Transverse colon (tissue), 4 donors: ENCODE data around the gene TRIM61. TPM values are rescaled to one million over a fixed set of nuclear protein-coding genes. Genes with fewer than 3 reads are reported as not detected.
"Not testable (repeated sequence)": the region's sequence is repeated elsewhere in the genome, so short reads cannot be mapped to it uniquely, and the experiment has no call there.

Experiments
- DNase-seq: peaks from one replicate; pipeline ENCODE4 v3.0.0-alpha.2; 2019
- H3K27ac ChIP-seq, 4 donors: fragments of 200-600 bp; sonication (generic); 2 replicates each; pipeline ENCODE4 v1.5.1; 2016 to 2018; ENCODE audit warnings: inconsistent platforms in 4 of 4
- H3K27me3 ChIP-seq: fragments of 200-600 bp; sonication (generic); 2 replicates; pipeline ENCODE4 v1.5.1; 2017; ENCODE audit warnings: inconsistent platforms
- H3K36me3 ChIP-seq, 4 donors: fragments of 200-600 bp; sonication (generic); 2 replicates each; pipeline ENCODE4 v1.5.1; 2017 to 2019; ENCODE audit warnings: inconsistent platforms in 4 of 4
- H3K4me1 ChIP-seq, 4 donors: fragments of 200-600 bp; sonication (generic); 2 replicates each; pipeline ENCODE4 v1.5.1; 2017 to 2020; ENCODE audit warnings: inconsistent platforms in 4 of 4
- H3K4me3 ChIP-seq, 4 donors: fragments of 200-600 bp; sonication (generic); 1 replicate in 1 of 4; 2 replicates in 3 of 4; pipeline versions ENCODE4 v1.5.1 to v1.6.1; 2017 to 2019; ENCODE audit warnings: inconsistent platforms in 4 of 4
- H3K9me3 ChIP-seq, 2 donors: fragments of 200-600 bp; sonication (generic); 2 replicates each; pipeline ENCODE4 v1.5.1; 2017 to 2019; ENCODE audit warnings: inconsistent platforms in 2 of 2
- EP300 ChIP-seq: sonication (generic); formaldehyde crosslinking; IDR thresholded peaks from one replicate; pipeline ENCODE4 v1.6.1; 2017; ENCODE audit warnings: antibody characterized with exemption, low read depth
- POLR2A ChIP-seq: fragments of 450-650 bp; IDR thresholded peaks from one replicate; pipeline ENCODE4 v1.6.1; 2016; ENCODE audit warnings: antibody characterized with exemption, mild to moderate bottlenecking, moderate library complexity
- POLR2AphosphoS5 ChIP-seq, 3 donors: sonication (generic); formaldehyde crosslinking; IDR thresholded peaks; one replicate each; pipeline ENCODE4 v1.6.1; 2016; ENCODE audit warnings: antibody characterized with exemption in 3 of 3
- WGBS, 2 donors: methylation state at CpG; one replicate each; pipeline ENCODE4 v1.1.5; 2018; ENCODE audit warnings: low coverage in 1 of 2; 5-methylcytosine and 5-hydroxymethylcytosine counted together
- in situ Hi-C, 4 donors: fragments of 200-750 bp; cut with MboI; loops; one replicate each; pipeline versions ENCODE4 v1.15.0 to v1.15.1; 2017; ENCODE audit warnings: low sequenced_read_pairs in 3 of 4, low pct_ligation_motif_present in 1 of 4, low pct_unique_long_range_greater_than_20kb in 1 of 4
- intact Hi-C: fragments of 100-400 bp; cut with DNase I; formaldehyde crosslinking; loops from one replicate; pipeline ENCODE4 v1.15.1; 2023; ENCODE audit warnings: low total_unique reads
- total RNA-seq, 4 donors: library from RNA; depleted of rRNA; stranded (reverse); fragments of >200 nt; gene quantifications; one replicate each; pipeline ENCODE4 v1.1.0, GENCODE V29; 2016
- TF ChIP-seq, protein P1 (sequence below), 5 experiments: fragments of 200-600 bp in 3 of 5; fragments of 450-650 bp in 2 of 5; sonication (generic) in 3 of 5; IDR thresholded peaks; 1 replicate in 2 of 5; 2 replicates in 3 of 5; pipeline ENCODE4 v1.5.1; 2016 to 2017; ENCODE audit warnings: antibody characterized with exemption in 5 of 5, inconsistent platforms in 3 of 5, mild to moderate bottlenecking in 2 of 5, moderate library complexity in 1 of 5

The TRIM61 gene
- total RNA-seq, 4 donors from 2014 or later: not detected

DNA sequence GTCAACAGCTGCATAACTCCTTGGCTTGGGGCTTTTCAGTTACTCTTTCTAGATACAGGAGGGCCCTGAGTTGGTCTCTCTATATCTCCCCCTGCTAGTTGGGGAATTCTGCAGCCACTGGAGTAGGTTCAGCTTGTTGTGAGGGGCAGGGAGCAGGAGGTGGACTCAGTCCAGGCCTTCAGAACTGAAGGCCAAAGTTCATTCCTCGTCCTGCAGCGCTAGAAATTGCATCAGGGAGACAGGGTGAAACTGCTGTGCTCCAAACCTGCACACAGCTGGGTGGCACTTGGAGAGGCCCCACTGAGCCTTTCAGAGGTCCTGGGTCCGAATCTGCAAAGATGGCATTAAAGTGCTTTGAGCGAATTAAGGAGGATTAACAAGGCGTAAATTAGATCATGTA is 29.4 kb upstream of the TRIM61 start:
- intact Hi-C loops: no loop called here

GRCh38 chr4:165006456-165006855 is 29.0 kb upstream of the TRIM61 start:
- in situ Hi-C loops (no loop called here), intact Hi-C loops (no loop called here)
- WGBS, 2 donors: 85 to 100% methylated on average over 2 to 8 of the region's 9 CpGs
- Histone ChIP-seq H3K36me3 (no peaks in the 10 kb centered on the region), H3K27ac (no peak overlapping the region), H3K4me1 (no peaks in the 10 kb centered on the region), H3K27me3 (no peaks in the 10 kb centered on the region), H3K9me3 (no peaks in the 10 kb centered on the region), H3K4me3 (no peak overlapping the region)
- DNase-seq: no peak
- TF ChIP-seq POLR2AphosphoS5 (IDR thresholded peaks at IDR 0.05) (no peak), EP300 (no peak), POLR2A (no peak)
- TF ChIP-seq, protein P1, sequence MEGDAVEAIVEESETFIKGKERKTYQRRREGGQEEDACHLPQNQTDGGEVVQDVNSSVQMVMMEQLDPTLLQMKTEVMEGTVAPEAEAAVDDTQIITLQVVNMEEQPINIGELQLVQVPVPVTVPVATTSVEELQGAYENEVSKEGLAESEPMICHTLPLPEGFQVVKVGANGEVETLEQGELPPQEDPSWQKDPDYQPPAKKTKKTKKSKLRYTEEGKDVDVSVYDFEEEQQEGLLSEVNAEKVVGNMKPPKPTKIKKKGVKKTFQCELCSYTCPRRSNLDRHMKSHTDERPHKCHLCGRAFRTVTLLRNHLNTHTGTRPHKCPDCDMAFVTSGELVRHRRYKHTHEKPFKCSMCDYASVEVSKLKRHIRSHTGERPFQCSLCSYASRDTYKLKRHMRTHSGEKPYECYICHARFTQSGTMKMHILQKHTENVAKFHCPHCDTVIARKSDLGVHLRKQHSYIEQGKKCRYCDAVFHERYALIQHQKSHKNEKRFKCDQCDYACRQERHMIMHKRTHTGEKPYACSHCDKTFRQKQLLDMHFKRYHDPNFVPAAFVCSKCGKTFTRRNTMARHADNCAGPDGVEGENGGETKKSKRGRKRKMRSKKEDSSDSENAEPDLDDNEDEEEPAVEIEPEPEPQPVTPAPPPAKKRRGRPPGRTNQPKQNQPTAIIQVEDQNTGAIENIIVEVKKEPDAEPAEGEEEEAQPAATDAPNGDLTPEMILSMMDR (IDR thresholded peaks at IDR 0.05): no peak

More for the DNA sequence above, 29.4 kb upstream of the TRIM61 start:
- Histone ChIP-seq H3K9me3 (no peaks in the 10 kb centered on the region), H3K4me3 (no peak overlapping the region), H3K27ac (no peak overlapping the region), H3K36me3 (no peaks in the 10 kb centered on the region), H3K4me1 (no peaks in the 10 kb centered on the region), H3K27me3 (no peaks in the 10 kb centered on the region)
- TF ChIP-seq, protein P1 (IDR thresholded peaks at IDR 0.05): no peak
- no peak for TF ChIP-seq EP300
- TF ChIP-seq POLR2AphosphoS5 (IDR thresholded peaks at IDR 0.05): no peak
- no peak for TF ChIP-seq POLR2A
- in situ Hi-C loops: no loop called here
- no peak for DNase-seq
- 71% methylated on average over 5 of the region's 5 CpGs; no CpG with 5 or more reads in 1 of the 2 donors for WGBS, 2 donors

- intact Hi-C loops (no loop called here), in situ Hi-C loops (no loop called here)
- no peak overlapping the region for H3K27ac ChIP-seq
- H3K36me3 ChIP-seq: no peaks in the 10 kb centered on the region
- no peaks in the 10 kb centered on the region for H3K9me3 ChIP-seq
- no peak for DNase-seq
- H3K27me3 ChIP-seq: no peaks in the 10 kb centered on the region
- TF ChIP-seq POLR2A: no peak
- no peak for TF ChIP-seq EP300
- no peak for TF ChIP-seq POLR2AphosphoS5 (IDR thresholded peaks at IDR 0.05)
- TF ChIP-seq, protein P1 (IDR thresholded peaks at IDR 0.05): no peak
- H3K4me1 ChIP-seq: no peaks in the 10 kb centered on the region
- H3K4me3 ChIP-seq: no peak overlapping the region
- 54 to 87% methylated on average over 2 to 6 of the region's 6 CpGs for WGBS, 2 donors
These were observed 28.0 kb upstream of the TRIM61 start for GRCh38 chr4:165005352-165005925.

GRCh38 chr4:165001957-165002356 is 24.5 kb upstream of the TRIM61 start:
- H3K27me3 ChIP-seq, intact Hi-C loops, H3K4me3 ChIP-seq, H3K9me3 ChIP-seq, H3K36me3 ChIP-seq, in situ Hi-C loops, H3K4me1 ChIP-seq, H3K27ac ChIP-seq, DNase-seq: not testable (repeated sequence)
- 75% methylated on average over 4 of the region's 4 CpGs; no CpG with 5 or more reads in 1 of the 2 donors for whole genome bisulfite sequencing, 2 donors

DNA sequence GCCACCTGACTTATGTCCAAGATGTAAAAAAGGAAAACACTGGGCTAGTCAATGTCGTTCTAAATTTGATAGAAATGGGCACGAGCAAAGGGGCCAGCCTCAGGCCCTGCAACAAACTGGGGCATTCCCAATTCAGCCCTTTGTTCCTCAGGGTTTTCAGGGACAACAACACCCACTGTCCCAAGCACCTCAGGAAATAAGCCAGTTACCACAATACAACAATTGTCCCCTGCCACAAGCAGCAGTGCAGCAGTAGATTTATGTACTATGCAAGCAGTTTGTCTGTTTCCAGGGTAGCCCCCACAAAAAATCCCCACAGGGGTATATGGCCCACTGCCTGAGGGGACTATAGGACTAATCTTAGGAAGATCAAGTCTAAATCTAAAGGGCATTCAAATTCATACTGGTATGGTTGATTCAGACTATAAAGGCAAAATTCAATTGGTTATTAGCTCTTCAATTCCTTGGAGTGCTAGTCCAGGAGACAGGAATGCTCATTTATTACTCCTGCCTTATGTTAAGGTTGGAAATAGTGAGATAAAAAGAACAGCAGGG is 21.1 kb upstream of the TRIM61 start:
- H3K4me1 ChIP-seq, in situ Hi-C loops, H3K36me3 ChIP-seq, H3K27me3 ChIP-seq, H3K9me3 ChIP-seq, H3K27ac ChIP-seq, H3K4me3 ChIP-seq, intact Hi-C loops, DNase-seq: not testable (repeated sequence)
- WGBS, 2 donors: 43 to 52% methylated on average over 2 of the region's 2 CpGs
